NCI-H1048 (cell line): ENCODE results near the gene ST3GAL6.

Source experiments
- DNase-seq: peaks from one replicate; lab custom pipeline; 2025; lab: John Stamatoyannopoulos, UW

ST3GAL6 gene

GRCh38 chr3:98740324-98740723, 22.8 kb upstream of the ST3GAL6 start:
- no peak for DNase-seq

DNA sequence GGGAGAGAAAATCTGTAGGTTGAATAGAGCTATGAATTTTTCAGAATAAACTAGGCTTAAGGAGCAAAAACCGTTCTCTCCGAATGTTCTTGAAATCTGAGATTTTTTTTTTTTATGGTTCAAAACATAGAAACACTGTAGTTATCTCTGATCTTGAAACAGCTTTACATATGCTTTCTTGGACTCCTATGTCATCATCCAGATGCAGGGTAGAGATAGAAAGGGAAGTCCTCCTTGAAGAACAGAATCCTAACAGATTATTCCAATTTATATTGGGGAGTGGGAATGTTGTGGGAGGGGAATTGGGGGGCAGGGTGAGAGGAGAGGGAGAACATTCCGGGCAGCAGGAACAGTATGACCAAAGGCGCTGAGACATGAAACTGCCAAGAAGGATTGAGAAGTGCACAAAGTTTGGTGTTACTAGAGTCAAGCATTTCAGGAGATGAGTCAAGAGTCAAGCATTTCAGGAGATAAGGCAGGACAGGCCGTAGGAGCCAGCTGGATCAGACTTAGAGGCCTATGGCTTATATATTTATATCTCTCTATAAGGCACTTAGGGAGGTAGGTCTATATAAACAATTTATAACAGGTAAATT, 21.9 kb upstream of the ST3GAL6 start:
- no peak for DNase-seq

DNA sequence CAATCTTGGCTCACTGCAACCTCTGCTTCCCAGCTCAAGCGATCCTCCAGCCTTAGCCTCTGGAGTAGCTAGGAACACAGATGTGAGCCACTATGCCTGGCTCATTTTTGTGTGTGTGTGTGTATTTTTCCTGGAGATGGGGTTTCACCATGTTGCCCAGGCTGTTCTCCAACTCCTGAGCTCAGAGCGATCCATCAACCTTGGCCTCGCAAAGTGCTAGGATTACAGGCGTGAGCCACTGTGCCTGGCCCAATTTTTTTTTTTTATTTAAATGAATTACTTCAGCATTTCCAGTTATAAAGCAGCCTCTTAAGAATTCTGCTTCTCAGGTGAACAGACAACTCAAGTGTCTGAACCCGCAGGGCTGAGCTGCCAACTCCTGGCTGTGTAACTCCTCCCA, 20.1 kb upstream of the ST3GAL6 start:
- no peak for DNase-seq

GRCh38 chr3:98744283-98744682, 18.9 kb upstream of the ST3GAL6 start:
- DNase-seq, result no peak

DNA sequence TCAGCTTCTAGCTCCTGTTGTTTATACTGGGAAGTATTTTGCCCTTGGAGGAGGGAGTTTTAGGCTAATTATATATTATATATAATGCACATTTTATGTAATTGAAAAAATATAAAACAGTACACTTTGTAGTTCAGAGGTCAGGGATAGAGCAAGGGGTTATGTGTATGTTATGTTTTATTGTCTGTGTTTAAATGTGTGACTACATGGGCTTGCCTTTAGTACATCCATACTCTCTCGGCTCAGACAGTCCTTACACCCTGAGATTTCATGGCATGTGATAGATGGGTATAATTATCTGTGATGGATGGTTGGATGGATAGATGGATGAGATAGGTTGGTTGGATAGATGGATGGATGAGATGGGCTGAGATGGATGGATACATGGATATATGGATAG, 17.4 kb upstream of the ST3GAL6 start:
- DNase-seq, result no peak

- DNase-seq, result no peak
These were observed 17.0 kb upstream of the ST3GAL6 start for GRCh38 chr3:98746122-98746521.

DNA sequence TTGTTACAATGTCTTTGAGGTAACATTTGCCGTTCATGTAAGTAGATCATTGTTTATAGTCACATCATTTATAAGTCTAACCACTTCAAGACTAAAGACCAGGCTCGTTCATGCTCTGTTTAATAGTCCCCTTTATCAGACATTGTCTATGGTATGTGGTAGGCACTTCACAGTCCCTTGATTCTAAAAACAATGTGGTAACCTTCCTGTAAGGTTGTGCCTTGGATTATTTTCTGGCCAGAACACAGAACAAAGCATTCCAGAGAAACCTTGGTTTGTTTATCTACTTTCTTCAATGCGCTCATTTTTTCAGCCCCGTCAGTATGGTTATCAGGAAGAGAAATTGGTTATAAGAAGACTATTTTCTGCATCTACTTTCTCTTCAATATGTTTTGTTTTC, 16.3 kb upstream of the ST3GAL6 start:
- no peak for DNase-seq

DNA sequence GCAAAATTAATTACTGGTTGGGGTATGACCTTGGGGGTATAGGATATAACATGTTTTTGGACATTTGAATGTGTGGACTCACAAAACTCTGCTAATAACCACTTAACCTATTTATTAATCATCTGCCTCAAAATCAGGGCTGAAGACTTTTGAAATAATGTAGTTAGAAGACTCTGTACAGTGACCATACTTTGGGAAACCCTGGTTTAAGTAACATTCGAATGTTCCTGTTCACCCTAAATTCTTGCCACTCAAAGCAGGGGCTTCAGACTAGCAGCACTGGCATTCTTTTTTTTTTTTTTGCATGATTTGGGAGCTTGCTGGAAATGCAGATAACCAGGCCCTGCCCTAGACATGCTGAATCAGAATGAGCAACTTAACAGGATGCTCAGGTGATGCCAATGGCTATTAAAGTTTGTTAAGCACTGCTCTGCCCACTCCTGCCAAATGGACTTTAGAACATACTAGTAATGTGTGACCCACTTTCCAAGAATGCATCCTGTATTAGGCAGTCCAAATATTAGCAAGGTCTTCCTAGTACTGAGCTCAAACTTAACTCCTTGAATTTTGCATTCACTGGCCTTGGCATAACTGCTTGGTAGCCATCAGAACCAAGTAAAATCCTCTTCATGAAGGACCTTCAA, 12.7 kb upstream of the ST3GAL6 start:
- DNase-seq, result no peak

- DNase-seq, result no peak
These were observed 8.7 kb upstream of the ST3GAL6 start for GRCh38 chr3:98754483-98754882.

DNA sequence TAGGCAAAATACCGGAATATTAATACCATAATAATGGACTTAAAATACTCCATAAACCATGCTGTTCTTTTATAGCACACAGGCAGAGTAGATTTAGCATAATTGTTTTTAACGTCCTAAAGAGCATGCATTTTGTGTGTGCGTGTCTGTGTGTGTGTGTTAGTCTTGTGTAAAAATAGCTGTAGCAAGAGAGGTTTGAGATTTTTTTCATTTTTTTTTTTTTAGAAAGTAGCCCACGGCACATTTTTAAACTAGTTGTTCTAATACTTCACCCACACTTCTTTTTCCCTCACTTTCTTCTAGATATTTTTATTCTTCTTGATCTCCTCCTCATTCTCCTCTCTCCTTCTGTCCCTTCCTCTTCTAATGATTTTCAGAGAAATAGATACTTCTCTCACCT, 7.5 kb upstream of the ST3GAL6 start:
- DNase-seq, result no peak

DNA sequence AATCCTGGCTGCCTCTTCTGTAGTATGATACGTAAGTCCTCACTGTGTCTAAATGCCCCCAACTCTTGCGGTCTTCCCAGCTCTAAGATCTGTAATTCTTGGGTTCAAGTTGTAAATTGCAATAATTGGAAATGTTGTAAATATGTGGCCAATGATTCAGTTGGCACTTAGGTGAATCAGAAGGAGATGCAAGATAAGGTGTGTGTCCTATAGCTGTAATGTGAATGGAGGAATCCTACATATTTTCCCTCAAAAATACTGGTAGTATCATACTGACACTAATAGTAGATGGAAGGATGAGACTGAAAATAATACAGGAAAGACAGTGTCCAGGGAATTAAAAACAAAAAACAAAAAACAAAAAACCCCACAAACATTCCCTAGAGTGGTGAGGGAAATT, 3.5 kb upstream of the ST3GAL6 start:
- DNase-seq, result no peak

- no peak for DNase-seq
These were observed 1.4 kb upstream of the ST3GAL6 start for GRCh38 chr3:98761643-98762229.

DNA sequence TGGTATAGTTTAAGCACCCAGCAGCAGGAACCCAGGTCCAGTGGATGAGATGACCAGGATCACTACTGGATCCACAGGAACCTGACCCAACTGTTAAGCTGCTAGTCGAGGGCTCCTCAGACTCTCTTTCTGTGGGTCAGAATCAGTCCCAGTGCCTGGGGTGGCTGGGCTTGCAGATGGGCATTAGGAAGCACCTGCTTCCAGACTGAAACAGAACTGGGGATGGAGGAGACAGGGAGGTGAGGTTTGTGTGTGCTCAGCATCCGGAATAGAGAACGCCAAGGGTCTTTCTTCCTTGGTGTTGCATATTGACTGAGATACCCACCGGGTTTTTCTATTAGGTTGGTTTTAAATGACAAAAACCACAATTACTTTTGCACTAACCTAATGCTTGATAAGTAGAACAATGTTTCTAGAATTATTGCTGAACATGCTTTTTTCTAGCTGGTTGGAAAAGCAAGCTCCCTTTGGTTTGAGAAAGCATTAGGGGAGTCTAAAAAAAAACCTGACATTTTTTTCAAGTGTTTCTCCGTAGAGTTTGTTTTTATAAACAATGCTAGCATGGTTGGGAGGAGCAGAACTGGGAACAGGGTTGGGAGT, 779 bp downstream of the ST3GAL6 start:
- DNase-seq, result no peak

GRCh38 chr3:98764472-98764884, 1.3 kb downstream of the ST3GAL6 start:
- no peak for DNase-seq

DNA sequence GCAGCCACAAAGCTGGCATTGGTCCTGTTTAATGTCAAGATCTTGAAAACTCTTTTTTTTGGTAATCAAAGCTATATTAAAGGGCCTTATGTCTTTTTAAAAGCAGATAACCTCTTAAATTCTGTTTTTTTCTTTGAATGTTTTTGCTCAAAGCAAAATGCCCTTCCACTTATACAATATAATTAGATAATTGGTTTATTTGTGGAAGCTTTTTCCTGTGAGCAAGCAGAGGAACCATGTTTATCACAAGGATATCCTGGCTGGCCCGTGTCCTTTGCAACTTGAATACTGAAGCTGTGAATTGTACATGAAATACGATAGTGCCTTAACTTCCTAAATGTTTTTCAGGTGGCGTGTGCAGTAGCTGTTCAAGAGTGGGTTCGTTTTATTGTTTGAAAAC, 2.6 kb downstream of the ST3GAL6 start:
- DNase-seq, result no peak

DNA sequence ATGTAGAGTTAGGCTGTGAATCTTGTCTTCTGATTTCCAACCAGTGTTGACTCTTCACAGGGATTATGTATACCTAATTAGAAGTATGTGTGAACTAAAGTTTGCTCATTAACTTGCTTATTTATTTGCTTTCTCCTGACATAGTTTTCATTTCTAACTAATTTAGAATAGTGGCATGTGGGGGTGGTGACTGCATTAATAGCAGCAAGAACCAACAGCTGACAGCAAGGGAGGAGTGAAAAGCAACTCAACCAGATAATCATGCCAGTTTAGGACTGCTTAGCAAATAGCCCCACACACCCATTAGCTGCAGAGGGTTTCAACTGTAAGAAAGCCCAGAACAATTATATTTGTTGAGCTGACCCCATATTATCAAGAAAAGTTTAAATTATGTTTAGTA, 3.8 kb downstream of the ST3GAL6 start:
- no peak for DNase-seq

- DNase-seq, result no peak
These were observed 5.8 kb downstream of the ST3GAL6 start for GRCh38 chr3:98768961-98769360.

GRCh38 chr3:98769448-98769847, 6.3 kb downstream of the ST3GAL6 start:
- no peak for DNase-seq

DNA sequence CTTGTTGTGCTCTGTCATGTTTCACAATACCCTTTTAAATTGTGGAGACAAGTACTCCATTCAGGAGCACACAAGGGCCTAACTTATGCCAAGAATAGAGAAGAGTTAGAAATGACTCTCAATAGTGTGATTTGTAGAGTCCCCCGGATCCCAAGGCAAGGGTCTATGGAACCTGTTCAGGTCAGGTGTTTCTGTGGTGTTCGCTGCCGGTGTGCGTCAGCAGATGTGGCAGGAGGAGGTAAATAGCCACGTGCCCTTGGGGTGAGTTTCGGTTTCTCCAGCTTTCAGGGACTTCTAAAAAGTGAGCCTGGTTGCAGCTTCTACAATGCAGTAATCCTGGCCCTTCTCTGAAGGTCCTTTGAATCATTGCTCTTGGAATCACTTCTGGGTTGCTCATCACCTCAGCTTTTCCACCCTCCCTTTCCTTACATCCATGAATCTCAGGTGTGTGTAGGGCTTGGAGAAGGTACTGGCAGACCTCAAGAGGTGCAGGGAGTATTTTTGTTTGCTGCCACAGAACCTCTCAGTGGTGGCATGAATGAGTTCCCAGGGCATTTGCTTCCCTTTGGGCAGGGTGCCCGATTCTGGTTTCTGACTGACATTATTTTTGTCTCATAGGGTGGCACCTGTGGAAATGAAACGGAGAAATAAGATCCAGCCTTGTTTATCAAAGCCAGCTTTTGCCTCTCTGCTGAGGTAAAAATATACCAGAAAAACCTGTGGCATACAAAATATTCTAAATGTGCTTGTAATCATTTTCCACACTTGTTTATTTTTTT, 7.3 kb downstream of the ST3GAL6 start:
- no peak for DNase-seq

DNA sequence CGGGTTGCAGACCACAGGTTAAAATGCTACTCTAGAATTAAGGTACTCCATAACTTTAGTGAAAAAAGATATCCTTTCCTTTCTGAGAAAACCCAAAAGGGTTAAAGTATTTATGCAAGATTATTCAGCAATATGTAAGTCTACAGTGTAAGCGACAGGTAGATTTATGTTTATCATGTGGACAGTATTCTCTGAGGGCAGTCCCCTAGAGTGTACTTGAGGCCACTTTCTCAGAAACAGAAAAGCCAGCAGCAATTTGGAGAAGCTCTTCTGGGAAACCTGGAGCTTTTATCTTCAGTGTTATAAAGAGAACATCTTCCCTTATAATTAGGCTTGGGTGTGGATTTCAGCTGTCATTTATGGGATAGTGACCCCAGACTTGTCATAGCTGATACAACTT, 8.9 kb downstream of the ST3GAL6 start:
- DNase-seq, result no peak

- no peak for DNase-seq
These were observed 12.5 kb downstream of the ST3GAL6 start for GRCh38 chr3:98775459-98776139.

GRCh38 chr3:98776140-98776493, 13.0 kb downstream of the ST3GAL6 start:
- no peak for DNase-seq
